DMS53 (cell line): Measurements from ENCODE around the gene TMEM240.
"Not testable (repeated sequence)": the region's sequence is repeated elsewhere in the genome, so short reads cannot be mapped to it uniquely, and the experiment has no call there.

Experiments
- DNase-seq: peaks from one replicate; lab custom pipeline; 2025; lab: John Stamatoyannopoulos, UW

Gene TMEM240

DNA sequence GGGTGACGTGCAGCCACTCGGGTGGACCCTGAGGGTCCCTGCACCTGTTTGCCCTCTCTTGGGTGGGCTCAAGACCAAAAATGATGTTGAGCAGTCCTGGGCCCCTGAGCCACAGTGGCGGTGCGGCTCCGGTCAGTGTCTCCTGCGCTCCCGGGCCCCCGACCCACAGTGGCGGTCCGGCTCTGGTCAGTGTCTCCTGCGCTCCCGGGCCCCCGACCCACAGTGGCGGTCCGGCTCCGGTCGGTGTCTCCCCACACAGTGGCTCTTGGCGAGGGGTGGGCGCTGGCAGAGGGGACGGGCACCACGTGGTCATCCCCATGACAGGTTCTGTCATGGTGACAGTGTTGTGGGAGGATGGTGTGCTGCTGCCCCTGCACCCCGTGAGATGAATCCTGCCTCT lies 46.1 kb downstream of the TMEM240 start:
- not testable (repeated sequence) for DNase-seq

- no peak for DNase-seq
Measured at GRCh38 chr1:1491601-1492000, 48.8 kb downstream of the TMEM240 start.

DNA sequence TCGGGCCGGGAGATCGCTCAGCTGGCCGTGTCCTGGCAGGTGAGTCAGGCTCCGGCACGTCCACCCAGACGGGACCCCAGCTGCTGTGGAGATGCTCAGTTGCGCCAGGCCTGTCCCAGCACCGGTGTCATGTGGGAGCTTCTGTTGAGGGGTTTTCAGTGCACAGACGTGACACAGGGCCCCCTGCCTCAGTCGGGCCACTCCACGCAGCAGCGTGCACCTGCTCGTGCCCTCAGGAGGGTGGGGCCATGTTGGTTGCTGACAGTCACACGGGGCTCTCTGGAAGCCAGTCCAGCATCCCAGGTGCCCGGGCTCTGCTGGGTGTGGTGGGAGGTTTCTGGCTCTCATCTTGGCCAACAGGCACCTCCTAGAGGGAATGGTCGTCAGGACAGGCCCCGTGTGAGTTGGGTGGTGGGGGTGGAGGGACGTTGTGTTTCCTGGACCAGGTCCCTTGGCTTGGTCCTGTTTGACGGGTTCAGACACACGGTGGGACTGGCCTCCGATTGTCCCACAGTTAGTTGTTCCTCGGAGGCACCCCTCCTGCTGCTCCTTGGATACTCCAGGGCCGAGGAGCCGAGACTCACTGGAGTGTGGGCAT lies 49.7 kb downstream of the TMEM240 start:
- DNase-seq: no peak

DNA sequence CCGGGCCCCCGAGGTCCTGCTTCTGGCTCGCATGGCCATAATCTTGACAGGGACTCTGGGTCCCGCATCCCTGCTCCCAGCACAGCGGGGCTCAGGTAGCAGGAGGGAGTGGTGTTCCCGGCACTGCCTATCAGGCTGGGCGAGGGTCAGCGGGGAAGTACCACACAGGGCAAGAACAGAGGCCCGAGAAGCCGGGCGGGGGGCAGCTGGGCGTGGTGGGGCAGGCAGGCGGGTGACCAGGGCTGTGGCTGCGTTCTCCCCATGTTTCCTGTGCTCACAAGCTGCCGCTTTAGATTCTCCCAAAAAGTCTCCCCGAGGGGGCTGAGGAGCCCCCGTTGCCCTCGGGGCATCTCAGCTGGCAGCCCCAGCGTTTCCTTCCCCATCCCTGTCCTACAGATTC lies 50.6 kb downstream of the TMEM240 start:
- DNase-seq: no peak

- DNase-seq: no peak
Measured at GRCh38 chr1:1489231-1489630, 51.2 kb downstream of the TMEM240 start.

DNA sequence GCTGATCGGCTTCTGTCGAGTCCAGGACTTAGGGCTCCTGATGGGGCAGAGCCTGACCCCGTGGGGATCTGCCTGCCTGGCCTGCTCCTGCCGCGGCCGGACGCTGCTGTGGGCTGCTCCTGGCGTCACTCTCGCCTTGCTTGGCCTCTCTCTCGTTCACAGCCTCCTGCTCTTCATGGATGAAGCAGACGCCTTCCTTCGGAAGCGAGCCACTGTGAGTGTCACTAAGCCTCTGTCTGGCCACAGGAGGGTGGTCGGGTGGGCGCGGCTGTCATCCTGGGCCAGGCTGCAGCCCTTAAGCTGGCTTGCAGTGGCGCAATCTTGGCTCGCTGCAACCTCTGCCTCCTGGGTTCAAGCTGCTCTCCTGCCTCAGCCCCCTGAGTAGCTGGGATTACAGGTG lies 52.7 kb downstream of the TMEM240 start:
- no peak for DNase-seq

DNA sequence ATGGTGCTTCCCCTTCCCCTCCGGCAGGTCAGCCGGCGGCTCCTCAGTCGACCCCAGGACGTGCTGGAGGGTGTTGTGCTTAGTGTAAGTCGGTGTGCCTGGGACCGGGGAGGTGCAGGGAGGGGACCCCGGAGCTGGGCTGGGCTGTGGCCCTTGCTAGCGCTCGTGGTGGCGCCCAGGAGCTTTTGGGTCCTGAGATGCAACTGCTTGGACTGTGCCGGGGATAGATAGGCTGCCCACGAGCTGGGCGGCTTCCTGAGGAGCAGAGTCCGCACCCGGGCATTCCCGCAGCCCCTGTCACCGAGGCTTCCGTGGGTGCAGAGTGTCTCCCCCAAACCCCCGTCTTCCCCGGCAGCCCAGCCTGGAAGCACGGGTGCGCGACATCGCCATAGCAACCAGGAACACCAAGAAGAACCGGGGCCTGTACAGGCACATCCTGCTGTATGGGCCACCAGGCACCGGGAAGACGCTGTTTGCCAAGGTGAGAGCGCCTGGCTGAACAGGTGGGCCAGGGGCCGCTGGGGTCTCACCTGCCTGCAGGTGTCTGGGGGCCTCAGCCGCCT lies 54.6 kb downstream of the TMEM240 start:
- DNase-seq: not testable (repeated sequence)

GRCh38 chr1:1484976-1485750 lies 55.3 kb downstream of the TMEM240 start:
- DNase-seq: not testable (repeated sequence)
